PC-9 (cell line): ENCODE measurements around the gene GALNT10.

Experiments used
- EZH2 ChIP-seq: fragments of 200-600 bp; sonication (generic); IDR thresholded peaks from 2 replicates; pipeline ENCODE4 v1.8.0; 2017; ENCODE audit warnings: antibody characterized with exemption, low read depth
- TF ChIP-seq, protein P1 (sequence below): fragments of 200-600 bp; sonication (generic); conservative IDR thresholded peaks from 2 replicates; pipeline ENCODE4 v1.6.1; 2017; ENCODE audit warnings: mixed run types, antibody characterized with exemption, mild to moderate bottlenecking, moderate library complexity

DNA sequence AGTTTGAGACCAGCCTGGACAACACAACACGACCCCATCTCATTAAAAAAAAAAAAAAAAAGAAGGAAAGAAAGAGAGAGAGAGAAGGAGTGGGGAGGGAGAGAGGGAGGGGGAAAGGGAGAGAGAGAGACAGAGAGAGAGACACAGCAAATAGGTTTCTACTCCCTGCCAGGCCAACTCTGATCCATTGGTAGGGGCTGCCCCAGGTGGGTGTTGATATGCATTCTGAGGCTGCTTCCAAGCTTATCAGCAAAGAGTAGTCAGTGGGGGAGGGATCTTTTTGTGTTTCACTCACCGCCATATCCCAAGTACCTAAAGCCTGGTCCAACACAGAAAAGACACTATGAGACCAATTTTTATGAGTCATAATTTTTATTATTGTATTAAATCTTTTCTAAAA lies 198.3 kb downstream of the GALNT10 start:
- TF ChIP-seq, protein P1, sequence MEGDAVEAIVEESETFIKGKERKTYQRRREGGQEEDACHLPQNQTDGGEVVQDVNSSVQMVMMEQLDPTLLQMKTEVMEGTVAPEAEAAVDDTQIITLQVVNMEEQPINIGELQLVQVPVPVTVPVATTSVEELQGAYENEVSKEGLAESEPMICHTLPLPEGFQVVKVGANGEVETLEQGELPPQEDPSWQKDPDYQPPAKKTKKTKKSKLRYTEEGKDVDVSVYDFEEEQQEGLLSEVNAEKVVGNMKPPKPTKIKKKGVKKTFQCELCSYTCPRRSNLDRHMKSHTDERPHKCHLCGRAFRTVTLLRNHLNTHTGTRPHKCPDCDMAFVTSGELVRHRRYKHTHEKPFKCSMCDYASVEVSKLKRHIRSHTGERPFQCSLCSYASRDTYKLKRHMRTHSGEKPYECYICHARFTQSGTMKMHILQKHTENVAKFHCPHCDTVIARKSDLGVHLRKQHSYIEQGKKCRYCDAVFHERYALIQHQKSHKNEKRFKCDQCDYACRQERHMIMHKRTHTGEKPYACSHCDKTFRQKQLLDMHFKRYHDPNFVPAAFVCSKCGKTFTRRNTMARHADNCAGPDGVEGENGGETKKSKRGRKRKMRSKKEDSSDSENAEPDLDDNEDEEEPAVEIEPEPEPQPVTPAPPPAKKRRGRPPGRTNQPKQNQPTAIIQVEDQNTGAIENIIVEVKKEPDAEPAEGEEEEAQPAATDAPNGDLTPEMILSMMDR: no peak
- TF ChIP-seq EZH2: no peak
